ENCODE measurements around the gene ACAD8. TPM values are rescaled to one million over a fixed set of nuclear protein-coding genes. Genes with fewer than 3 reads are reported as not detected.
A peak's percentile ranks its signal among the peaks of the same experiment; 100 is the strongest.

The ACAD8 gene
- 13.6 and 18.4 TPM in 2 replicates for total RNA-seq (2014; rRNA removed; shearing (Covaris generic))

- DNase-seq (ENCODE audit: low spot score) = peak; percentile 94
Measured at GRCh38 chr11:134253188-134253993, at the start of gene ACAD8, which contains the start of gene THYN1. Gene ACAD8, plus strand, starts transcription at chr11:134253568. Its CDS starts 33 bp downstream, at chr11:134253601. Gene THYN1, minus strand, starts transcription at chr11:134253352. Its CDS starts 470 bp downstream, at chr11:134252882.

GRCh38 chr11:134205729-134206128 lies 47.6 kb upstream of the ACAD8 start:
- DNase-seq (ENCODE audit: low spot score) = no peak

- no peak for DNase-seq (ENCODE audit: low spot score)
Measured at GRCh38 chr11:134206185-134206584, 47.2 kb upstream of the ACAD8 start.

DNA sequence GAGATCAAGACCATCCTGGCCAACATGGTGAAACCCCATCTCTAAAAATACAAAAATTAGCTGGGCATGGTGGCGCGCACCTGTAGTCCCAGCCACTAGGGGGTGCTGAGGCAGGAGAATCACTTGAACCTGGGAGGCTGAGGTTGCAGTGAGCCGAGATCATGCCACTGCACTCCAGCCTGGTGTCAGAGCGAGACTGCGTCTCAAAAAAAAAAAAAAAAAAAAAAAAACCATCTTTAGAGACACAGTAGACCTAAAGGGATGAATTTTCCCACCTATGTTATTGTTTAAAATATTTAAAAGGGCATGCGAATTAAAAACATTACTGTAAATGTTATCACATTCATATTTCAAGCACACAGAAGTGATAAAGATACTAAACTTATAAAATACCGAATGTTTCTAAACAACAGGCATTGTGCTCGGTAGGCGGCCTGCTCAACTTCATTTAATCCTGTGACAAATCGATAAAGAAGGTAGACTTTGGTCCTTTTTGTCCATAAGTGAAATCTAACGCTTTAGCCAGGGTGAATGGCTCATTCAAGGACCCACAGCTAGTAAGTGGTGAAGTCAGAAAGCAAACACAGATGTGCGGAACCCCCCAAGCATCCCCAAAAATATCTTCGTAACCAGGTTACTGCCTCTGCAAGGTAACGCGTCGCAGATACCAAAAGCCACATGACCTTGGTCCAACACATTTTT lies 45.7 kb upstream of the ACAD8 start:
- no peak for DNase-seq (ENCODE audit: low spot score)

GRCh38 chr11:134215836-134216235 lies 37.5 kb upstream of the ACAD8 start:
- no peak for DNase-seq (ENCODE audit: low spot score)

DNA sequence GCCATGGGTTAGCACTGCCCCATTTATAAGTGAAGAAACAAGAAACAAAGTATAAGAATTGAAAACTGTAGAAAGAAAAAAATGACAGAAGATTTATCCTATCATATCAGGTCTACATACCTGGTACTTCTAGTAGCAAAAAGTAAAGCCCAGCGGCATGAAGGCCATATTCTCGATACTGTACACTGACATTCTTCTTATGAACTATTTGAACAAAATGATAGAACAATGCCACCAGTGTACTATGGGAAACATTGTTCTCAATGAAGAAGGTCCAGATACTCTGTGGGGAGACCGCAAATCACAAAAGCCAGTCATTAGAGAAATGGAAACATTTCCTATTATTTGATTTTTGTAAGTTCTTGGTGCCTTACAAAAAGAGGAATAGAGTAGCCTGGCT lies 36.6 kb upstream of the ACAD8 start:
- no peak for DNase-seq (ENCODE audit: low spot score)

GRCh38 chr11:134223121-134223520 lies 30.2 kb upstream of the ACAD8 start:
- no peak for DNase-seq (ENCODE audit: low spot score)

- DNase-seq (ENCODE audit: low spot score) = peak; percentile 94
Measured at GRCh38 chr11:134223836-134224709, 29.3 kb upstream of the ACAD8 start, which contains the start of the genes NCAPD3 and VPS26B. Gene NCAPD3, minus strand, starts transcription at chr11:134223967. Its CDS starts 41 bp downstream, at chr11:134223926. Gene VPS26B, plus strand, starts transcription at chr11:134224671. Its CDS starts 452 bp downstream, at chr11:134225123.

DNA sequence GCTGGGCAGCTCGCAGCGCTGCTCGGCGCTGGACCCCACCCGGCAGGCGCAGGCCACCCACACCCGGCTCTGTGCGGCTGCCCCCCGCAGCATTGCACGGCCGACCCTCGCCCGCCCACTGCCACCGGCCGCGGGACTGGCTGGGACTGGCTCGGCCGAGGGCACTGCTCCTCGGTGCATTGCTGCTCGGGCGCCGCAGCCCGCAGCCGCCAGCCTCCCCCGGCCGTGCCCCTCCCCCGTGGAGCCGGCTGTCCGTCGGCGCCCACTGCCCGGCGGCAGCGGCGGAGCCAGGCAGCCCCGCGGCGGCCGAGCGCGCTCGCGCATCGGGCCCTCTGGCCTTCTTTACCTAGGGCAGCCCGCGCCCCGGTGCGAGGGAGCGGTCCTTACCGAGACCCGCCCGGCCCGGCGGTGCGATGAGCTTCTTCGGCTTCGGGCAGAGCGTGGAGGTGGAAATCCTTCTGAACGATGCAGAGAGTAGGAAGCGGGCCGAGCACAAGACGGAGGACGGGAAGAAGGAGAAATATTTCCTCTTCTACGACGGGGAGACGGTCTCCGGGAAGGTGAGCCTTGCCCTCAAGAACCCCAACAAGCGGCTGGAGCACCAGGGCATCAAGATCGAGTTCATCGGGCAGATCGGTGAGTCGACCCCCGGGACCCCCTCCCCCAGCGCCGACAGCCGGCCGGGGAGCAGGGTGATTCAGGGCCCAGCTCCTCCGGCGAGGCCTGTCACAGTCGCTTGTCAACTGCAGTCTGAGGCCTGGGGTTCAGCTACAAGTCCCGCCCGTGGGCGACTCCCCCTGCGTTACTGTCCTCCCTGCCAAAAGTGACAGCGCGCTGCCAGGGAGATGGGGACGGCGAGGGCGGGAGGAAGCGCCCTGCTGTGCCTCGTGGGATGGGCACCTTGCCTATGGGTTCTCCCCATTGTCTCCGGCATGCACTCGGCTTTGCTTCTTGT lies 28.4 kb upstream of the ACAD8 start:
- DNase-seq (ENCODE audit: low spot score) = peak; percentile 13

GRCh38 chr11:134226806-134227325 lies 26.5 kb upstream of the ACAD8 start:
- no peak for DNase-seq (ENCODE audit: low spot score)

- no peak for DNase-seq (ENCODE audit: low spot score)
Measured at GRCh38 chr11:134228625-134229024, 24.7 kb upstream of the ACAD8 start.

DNA sequence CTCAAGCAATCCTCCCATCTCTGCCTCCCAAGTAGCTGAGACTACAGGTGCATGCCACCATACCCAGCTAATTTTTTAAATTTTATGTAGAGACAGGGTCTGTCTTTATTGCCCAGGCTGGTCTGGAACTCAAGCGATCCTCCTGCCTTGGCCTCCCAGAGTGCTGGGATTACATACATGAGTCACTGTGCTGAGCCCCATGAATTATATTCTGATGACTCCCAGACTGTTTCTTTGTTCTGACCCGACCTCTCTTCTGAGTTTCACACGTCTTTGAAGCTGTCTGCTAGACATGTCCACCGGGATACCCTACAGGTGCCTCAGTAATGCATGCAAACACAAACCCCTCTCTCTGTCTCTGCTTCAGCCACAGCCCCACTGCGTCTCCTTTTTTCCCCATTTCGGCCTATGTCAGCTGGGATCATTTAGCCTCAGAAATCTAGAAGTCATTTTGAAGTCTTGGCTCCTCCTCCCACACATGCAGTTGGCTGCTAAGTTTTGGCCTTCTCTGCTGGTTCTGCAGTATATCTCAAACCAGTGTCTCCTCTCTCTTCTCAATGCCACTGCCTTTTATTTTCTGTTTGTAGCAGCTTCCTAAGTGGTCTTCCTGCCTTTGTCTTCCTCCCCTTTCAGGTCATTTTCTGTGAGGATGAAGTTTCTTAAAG lies 24.1 kb upstream of the ACAD8 start:
- no peak for DNase-seq (ENCODE audit: low spot score)

GRCh38 chr11:134230339-134230738 lies 23.0 kb upstream of the ACAD8 start:
- no peak for DNase-seq (ENCODE audit: low spot score)

- no peak for DNase-seq (ENCODE audit: low spot score)
Measured at GRCh38 chr11:134231958-134232659, 21.3 kb upstream of the ACAD8 start.

GRCh38 chr11:134233729-134234179 lies 19.6 kb upstream of the ACAD8 start:
- DNase-seq (ENCODE audit: low spot score) = no peak

DNA sequence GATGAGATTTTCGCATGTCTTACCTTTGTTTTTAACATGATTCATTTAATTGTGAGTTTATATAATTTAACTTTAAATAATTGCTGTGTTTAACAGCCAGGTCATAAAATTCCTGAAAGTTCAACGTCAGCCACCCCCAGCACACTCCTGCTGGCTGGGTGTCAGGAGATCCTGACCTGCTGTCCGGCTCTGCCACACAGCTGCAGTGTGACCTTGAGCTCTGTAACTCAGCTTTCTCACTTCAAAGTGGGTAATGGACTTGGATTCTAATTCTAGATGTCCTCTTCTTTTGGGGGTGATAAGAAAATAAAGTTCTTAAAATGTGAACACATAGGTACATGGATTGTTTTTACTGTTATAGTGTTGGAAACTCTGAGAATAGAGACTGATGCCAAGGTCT lies 18.0 kb upstream of the ACAD8 start:
- no peak for DNase-seq (ENCODE audit: low spot score)

- no peak for DNase-seq (ENCODE audit: low spot score)
Measured at GRCh38 chr11:134236834-134237556, 16.4 kb upstream of the ACAD8 start.

DNA sequence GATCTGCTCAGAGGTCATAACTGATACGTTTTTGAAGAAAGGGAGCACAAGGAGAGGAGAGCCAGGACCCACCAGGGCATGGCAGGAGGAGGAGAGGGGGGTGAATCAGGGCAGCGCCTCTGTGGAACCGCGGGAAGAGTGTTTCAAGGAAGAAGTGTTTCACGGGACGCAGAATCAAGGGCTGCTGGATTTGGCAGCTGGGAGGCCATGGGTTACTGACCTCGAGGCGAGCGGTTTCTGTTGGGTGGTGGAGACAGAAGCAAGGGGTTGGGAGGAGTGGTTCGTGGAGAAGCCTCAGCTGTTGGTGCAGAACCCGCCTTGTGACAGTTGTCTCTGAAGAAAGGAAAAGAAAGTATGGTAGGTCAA lies 15.8 kb upstream of the ACAD8 start:
- DNase-seq (ENCODE audit: low spot score) = no peak
